ENCODE measurements around the gene DES. TPM values are rescaled to one million over a fixed set of nuclear protein-coding genes. Genes with fewer than 3 reads are reported as not detected.

DES gene
- total RNA-seq, 1 experiment from 2014 or later: 4.2 TPM

DNA sequence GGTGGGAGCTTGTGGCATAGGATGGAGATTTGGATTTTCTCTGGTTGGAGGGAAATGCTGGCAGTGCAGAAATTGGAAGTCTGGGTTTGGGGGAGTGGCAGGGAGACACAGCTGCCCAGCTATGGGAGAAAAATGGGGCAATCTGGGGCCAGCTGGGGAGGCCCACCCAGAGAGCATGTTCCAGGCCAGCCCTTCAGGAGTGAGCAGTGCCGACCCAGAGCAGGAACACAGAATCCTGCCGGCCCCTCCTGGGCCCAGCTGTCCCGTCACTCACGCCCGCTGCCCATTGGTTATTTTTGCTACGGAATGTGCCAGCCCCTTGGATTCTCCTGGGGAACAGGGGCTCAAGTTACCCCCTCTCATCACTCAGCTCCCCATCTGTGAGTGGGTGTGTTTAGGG is 21.3 kb downstream of the DES start:
- ChIA-PET RAD21 (ENCODE audit: low non-redundant PET in 1 of 2, low total read pairs in 2 of 2, uncharacterized antibody in 2 of 2, unreplicated experiment in 2 of 2) (no interaction called here), POLR2A (no interaction called here), CTCF (no interaction called here)
- Histone ChIP-seq H3K36me3 (ENCODE audit: control insufficient read depth in 1 of 2, insufficient read depth in 2 of 2, low read length in 2 of 2) (0 out of 4 replicates have a peak, but pooled peaks cover 0 to 3% of the 10 kb centered on the region in 2 experiments), H3K9me3 (ENCODE audit: control insufficient read depth in 1 of 2, insufficient read depth in 1 of 2, low read depth in 1 of 2, low read length in 2 of 2) (no peaks in the 10 kb centered on the region), H3K79me2 (ENCODE audit: insufficient read depth, low read length) (no peaks in the 10 kb centered on the region), H3K4me2 (ENCODE audit: low read length) (no peak overlapping the region), H2AFZ (ENCODE audit: low read depth, low read length, poor library complexity, severe bottlenecking) (no peak overlapping the region), H4K20me1 (ENCODE audit: insufficient read depth) (no peaks in the 10 kb centered on the region), H3K27me3 (ENCODE audit: insufficient read depth, low read length) (no peaks in the 10 kb centered on the region), H3K27ac (ENCODE audit: low read depth, low read length) (no peak overlapping the region), H3K9ac (ENCODE audit: low read length) (no peak overlapping the region), H3K4me3 (replicated peaks in 1 of 2; ENCODE audit: low read depth in 1 of 2, low read length in 2 of 2) (no peak overlapping the region), H3K9me2 (ENCODE audit: insufficient read depth) (no peaks in the 10 kb centered on the region), H3K4me1 (ENCODE audit: control insufficient read depth in 1 of 2, insufficient read depth in 2 of 2, low read length in 2 of 2) (peaks cover 12 to 24% of the 10 kb centered on the region in 2 experiments)
- BruUV-seq (replicated peaks): no TSS peak
- ATAC-seq (no peak), DNase-seq (ENCODE audit: low read depth, low spot score) (no peak)
- TF ChIP-seq, protein P1, sequence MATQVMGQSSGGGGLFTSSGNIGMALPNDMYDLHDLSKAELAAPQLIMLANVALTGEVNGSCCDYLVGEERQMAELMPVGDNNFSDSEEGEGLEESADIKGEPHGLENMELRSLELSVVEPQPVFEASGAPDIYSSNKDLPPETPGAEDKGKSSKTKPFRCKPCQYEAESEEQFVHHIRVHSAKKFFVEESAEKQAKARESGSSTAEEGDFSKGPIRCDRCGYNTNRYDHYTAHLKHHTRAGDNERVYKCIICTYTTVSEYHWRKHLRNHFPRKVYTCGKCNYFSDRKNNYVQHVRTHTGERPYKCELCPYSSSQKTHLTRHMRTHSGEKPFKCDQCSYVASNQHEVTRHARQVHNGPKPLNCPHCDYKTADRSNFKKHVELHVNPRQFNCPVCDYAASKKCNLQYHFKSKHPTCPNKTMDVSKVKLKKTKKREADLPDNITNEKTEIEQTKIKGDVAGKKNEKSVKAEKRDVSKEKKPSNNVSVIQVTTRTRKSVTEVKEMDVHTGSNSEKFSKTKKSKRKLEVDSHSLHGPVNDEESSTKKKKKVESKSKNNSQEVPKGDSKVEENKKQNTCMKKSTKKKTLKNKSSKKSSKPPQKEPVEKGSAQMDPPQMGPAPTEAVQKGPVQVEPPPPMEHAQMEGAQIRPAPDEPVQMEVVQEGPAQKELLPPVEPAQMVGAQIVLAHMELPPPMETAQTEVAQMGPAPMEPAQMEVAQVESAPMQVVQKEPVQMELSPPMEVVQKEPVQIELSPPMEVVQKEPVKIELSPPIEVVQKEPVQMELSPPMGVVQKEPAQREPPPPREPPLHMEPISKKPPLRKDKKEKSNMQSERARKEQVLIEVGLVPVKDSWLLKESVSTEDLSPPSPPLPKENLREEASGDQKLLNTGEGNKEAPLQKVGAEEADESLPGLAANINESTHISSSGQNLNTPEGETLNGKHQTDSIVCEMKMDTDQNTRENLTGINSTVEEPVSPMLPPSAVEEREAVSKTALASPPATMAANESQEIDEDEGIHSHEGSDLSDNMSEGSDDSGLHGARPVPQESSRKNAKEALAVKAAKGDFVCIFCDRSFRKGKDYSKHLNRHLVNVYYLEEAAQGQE (IDR thresholded peaks at IDR 0.05; ENCODE audit: low read depth): no peak
- TF ChIP-seq RAD21 (IDR thresholded peaks at IDR 0.05; ENCODE audit: low read depth) (no peak), SRF (IDR thresholded peaks at IDR 0.05; ENCODE audit: low read depth) (no peak), ZNF274 (IDR thresholded peaks at IDR 0.05; ENCODE audit: low read depth, low read length) (no peak)
- TF ChIP-seq, protein P2, sequence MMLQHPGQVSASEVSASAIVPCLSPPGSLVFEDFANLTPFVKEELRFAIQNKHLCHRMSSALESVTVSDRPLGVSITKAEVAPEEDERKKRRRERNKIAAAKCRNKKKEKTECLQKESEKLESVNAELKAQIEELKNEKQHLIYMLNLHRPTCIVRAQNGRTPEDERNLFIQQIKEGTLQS (IDR thresholded peaks at IDR 0.05): no peak
- intact Hi-C loops (cut with micrococcal nuclease): no loop called here

All from HCT116 (cell line).